ENCODE results near the gene PRRX2. TPM values are rescaled to one million over a fixed set of nuclear protein-coding genes. Genes with fewer than 3 reads are reported as not detected.

The PRRX2 gene
- total and polyA plus RNA-seq, 2 of the 4 experiments (the other 2 are of a cell fraction): 12.7 to 35.5 TPM

DNA sequence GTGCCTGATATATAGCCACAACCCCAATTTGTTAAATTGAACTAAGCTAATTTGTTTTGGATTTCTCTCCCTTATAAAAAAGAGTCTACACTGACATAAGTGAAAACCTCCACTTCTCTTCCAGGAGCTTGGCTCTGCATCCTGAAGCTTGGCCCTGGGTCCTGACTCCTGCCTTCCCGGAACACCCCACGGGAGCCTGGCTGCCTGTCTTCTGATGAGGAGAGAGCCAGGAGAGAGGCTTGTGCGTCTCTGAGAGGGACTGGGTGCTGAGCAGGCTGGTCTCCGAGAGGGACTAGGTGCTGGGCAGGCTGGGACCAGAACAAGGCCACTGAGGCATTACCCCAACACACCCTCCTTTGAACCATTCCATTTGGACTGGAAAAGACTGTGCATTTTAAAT, 93.9 kb downstream of the PRRX2 start:
- TF ChIP-seq ELK1 (IDR thresholded peaks at IDR 0.05; ENCODE audit: borderline replicate concordance, low read depth, low read length) (no peak), RAD21 (IDR thresholded peaks at IDR 0.05; ENCODE audit: low read length) (no peak), MXI1 (IDR thresholded peaks at IDR 0.05; ENCODE audit: borderline replicate concordance, low read depth, low read length) (no peak), NFE2L2 (IDR thresholded peaks at IDR 0.05; ENCODE audit: low read depth, low read length) (no peak), MAZ (IDR thresholded peaks at IDR 0.05; ENCODE audit: borderline replicate concordance, low read depth, low read length) (no peak), FOS (IDR thresholded peaks at IDR 0.05; ENCODE audit: low read depth, low read length) (no peak), CEBPB (IDR thresholded peaks at IDR 0.05; ENCODE audit: low read depth, low read length) (no peak), RCOR1 (IDR thresholded peaks at IDR 0.05; ENCODE audit: insufficient replicate concordance, low read length) (no peak), POLR2A (IDR thresholded peaks at IDR 0.05; ENCODE audit: low read depth, low read length) (no peak), SMC3 (IDR thresholded peaks at IDR 0.05; ENCODE audit: low read depth, low read length) (no peak), RFX5 (IDR thresholded peaks at IDR 0.05; ENCODE audit: low read depth, low read length) (no peak), BHLHE40 (IDR thresholded peaks at IDR 0.05; ENCODE audit: low read depth, low read length) (no peak), CHD1 (IDR thresholded peaks at IDR 0.05; ENCODE audit: low read depth, low read length) (no peak), USF2 (IDR thresholded peaks at IDR 0.05; ENCODE audit: low read depth, low read length) (no peak), MAFK (IDR thresholded peaks at IDR 0.05; ENCODE audit: low read depth, low read length) (no peak)
- TF ChIP-seq, protein P1, sequence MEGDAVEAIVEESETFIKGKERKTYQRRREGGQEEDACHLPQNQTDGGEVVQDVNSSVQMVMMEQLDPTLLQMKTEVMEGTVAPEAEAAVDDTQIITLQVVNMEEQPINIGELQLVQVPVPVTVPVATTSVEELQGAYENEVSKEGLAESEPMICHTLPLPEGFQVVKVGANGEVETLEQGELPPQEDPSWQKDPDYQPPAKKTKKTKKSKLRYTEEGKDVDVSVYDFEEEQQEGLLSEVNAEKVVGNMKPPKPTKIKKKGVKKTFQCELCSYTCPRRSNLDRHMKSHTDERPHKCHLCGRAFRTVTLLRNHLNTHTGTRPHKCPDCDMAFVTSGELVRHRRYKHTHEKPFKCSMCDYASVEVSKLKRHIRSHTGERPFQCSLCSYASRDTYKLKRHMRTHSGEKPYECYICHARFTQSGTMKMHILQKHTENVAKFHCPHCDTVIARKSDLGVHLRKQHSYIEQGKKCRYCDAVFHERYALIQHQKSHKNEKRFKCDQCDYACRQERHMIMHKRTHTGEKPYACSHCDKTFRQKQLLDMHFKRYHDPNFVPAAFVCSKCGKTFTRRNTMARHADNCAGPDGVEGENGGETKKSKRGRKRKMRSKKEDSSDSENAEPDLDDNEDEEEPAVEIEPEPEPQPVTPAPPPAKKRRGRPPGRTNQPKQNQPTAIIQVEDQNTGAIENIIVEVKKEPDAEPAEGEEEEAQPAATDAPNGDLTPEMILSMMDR (conservative IDR thresholded peaks at IDR 0.05; ENCODE audit: low read depth, low read length): no peak
- in situ Hi-C loops (cut with MboI; ENCODE audit: low sequenced_read_pairs) (no loop called here), dilution Hi-C loops (cut with HindIII; ENCODE audit: low sequenced_read_pairs, unreplicated experiment) (no loop called here), intact Hi-C loops (cut with micrococcal nuclease) (no loop called here)
- no peak overlapping the region for H3K4me3 ChIP-seq (ENCODE audit: insufficient read depth, low read depth, low read length)
- H3K9me3 ChIP-seq (ENCODE audit: control insufficient read depth, insufficient read depth, low read length): no peaks in the 10 kb centered on the region
- H2BK5ac ChIP-seq (ENCODE audit: low read depth, low read length, poor library complexity, severe bottlenecking): no peak overlapping the region
- DNase-seq: no peak
- peaks cover 18% of the 10 kb centered on the region for H3K4me1 ChIP-seq (ENCODE audit: control insufficient read depth, insufficient read depth, low read length)
- no peak overlapping the region; the same call in 1 of the 2 replicates for H3K4ac ChIP-seq (ENCODE audit: low read depth, low read length)
- H3K27ac ChIP-seq (ENCODE audit: insufficient read depth, low read length): no peak overlapping the region
- ATAC-seq (ENCODE audit: low read depth): no peak
- H3K14ac ChIP-seq (replicated peaks; ENCODE audit: low read depth, low read length): peak overlapping the region; percentile 25; the same call in 1 of the 2 replicates
- no peak overlapping the region for H3K56ac ChIP-seq (ENCODE audit: extremely low read depth, insufficient read depth, low read length)
- H2AK5ac ChIP-seq (ENCODE audit: low read depth, low read length): peak overlapping the region; percentile 5; the same call in 1 of the 2 replicates
- H3K18ac ChIP-seq (ENCODE audit: low read depth, low read length): 0 out of 2 replicates have a peak overlapping the region, but pooled peaks have one; percentile 4
- no TSS peak for BruUV-seq (replicated peaks)
- H3K9ac ChIP-seq (ENCODE audit: low read depth, low read length): no peak overlapping the region
- H4K8ac ChIP-seq (ENCODE audit: low read depth in 2 of 2, low read length in 2 of 2): no peak overlapping the region
- H3K27me3 ChIP-seq (ENCODE audit: control insufficient read depth, insufficient read depth, low read length): 0 out of 2 replicates have a peak, but pooled peaks cover 3% of the 10 kb centered on the region
- peak overlapping the region; percentile 21; the same call in 1 of the 2 replicates for H4K91ac ChIP-seq (ENCODE audit: insufficient read depth, low read depth, low read length)
- no peak overlapping the region for H2BK20ac ChIP-seq (ENCODE audit: low read depth, low read length)
- ChIA-PET CTCF (interaction anchor here (0.6 kb wide), 1 partner anchor 199 kb away, joined by 8 read pairs; no protein-coding TSS in a partner anchor), POLR2A (ENCODE audit: unreplicated experiment) (no interaction called here)
- peak overlapping the region; percentile 32 for H2BK120ac ChIP-seq (ENCODE audit: low read depth, low read length)
- no peaks in the 10 kb centered on the region for H3K79me1 ChIP-seq (ENCODE audit: low read depth in 1 of 2, low read length in 2 of 2)
- no peak overlapping the region; the same call in 1 of the 2 replicates for H4K5ac ChIP-seq (ENCODE audit: low read depth, low read length)
- WGBS, 2 experiments (ENCODE audit: extremely low coverage in 2 of 2, insufficient read length in 1 of 2): no CpG with 5 or more reads among the region's 4 CpGs
- peaks cover 15% of the 10 kb centered on the region for H3K9me1 ChIP-seq (ENCODE audit: insufficient read depth, low read length)
- H2BK15ac ChIP-seq (ENCODE audit: low read depth, low read length): no peak overlapping the region
- H3K23ac ChIP-seq (ENCODE audit: low read depth, low read length): no peak overlapping the region
- H2AFZ ChIP-seq (replicated peaks; ENCODE audit: low read length, poor library complexity): no peak overlapping the region
- H4K20me1 ChIP-seq (ENCODE audit: insufficient read depth, low read length): no peaks in the 10 kb centered on the region; the same call in 1 of the 2 replicates
- H3K36me3 ChIP-seq (ENCODE audit: control insufficient read depth, insufficient read depth, low read length): no peaks in the 10 kb centered on the region
- no peak overlapping the region for H3K4me2 ChIP-seq (ENCODE audit: low read depth, low read length)
- no peak overlapping the region for H2AK9ac ChIP-seq (replicated peaks; ENCODE audit: low read depth, low read length, poor library complexity)

Data from IMR-90 (cell line).